GM12875 (cell line): ENCODE measurements around the gene NR2C1.
"Not testable (repeated sequence)": the region's sequence is repeated elsewhere in the genome, so short reads cannot be mapped to it uniquely, and the experiment has no call there.

Experiments
- H3K4me3 ChIP-seq: one replicate; pipeline ENCODE4 v1.5.1; 2011; ENCODE audit warnings: low read depth, low read length, control low read depth
- CTCF ChIP-seq: IDR thresholded peaks from 2 replicates; pipeline ENCODE4 v1.5.1; 2011; ENCODE audit warnings: low read depth, mild to moderate bottlenecking, control low read depth, inconsistent platforms, low read length, moderate library complexity, borderline replicate concordance; ENCODE audit not compliant: insufficient read depth

Gene NR2C1

GRCh38 chr12:95115641-95116040 is 42.2 kb upstream of the NR2C1 start:
- no peak for TF ChIP-seq CTCF
- H3K4me3 ChIP-seq = no peak overlapping the region

GRCh38 chr12:95114766-95115405 is 41.5 kb upstream of the NR2C1 start:
- no peak for TF ChIP-seq CTCF
- no peak overlapping the region for H3K4me3 ChIP-seq

GRCh38 chr12:95107362-95107761 is 33.9 kb upstream of the NR2C1 start:
- TF ChIP-seq CTCF = no peak
- H3K4me3 ChIP-seq = no peak overlapping the region

GRCh38 chr12:95105540-95105939 is 32.1 kb upstream of the NR2C1 start:
- H3K4me3 ChIP-seq = no peak overlapping the region
- TF ChIP-seq CTCF = no peak

GRCh38 chr12:95104919-95105452 is 31.6 kb upstream of the NR2C1 start:
- H3K4me3 ChIP-seq = no peak overlapping the region
- no peak for TF ChIP-seq CTCF

- no peak overlapping the region for H3K4me3 ChIP-seq
- TF ChIP-seq CTCF = no peak
Observed at GRCh38 chr12:95102916-95103671, 29.7 kb upstream of the NR2C1 start.

- not testable (repeated sequence) for H3K4me3 ChIP-seq
Observed at GRCh38 chr12:95101957-95102356, 28.5 kb upstream of the NR2C1 start.
